Measurements from ENCODE around the gene TTLL4.
"Not testable (repeated sequence)": the region's sequence is repeated elsewhere in the genome, so short reads cannot be mapped to it uniquely, and the experiment has no call there.

TTLL4 gene

DNA sequence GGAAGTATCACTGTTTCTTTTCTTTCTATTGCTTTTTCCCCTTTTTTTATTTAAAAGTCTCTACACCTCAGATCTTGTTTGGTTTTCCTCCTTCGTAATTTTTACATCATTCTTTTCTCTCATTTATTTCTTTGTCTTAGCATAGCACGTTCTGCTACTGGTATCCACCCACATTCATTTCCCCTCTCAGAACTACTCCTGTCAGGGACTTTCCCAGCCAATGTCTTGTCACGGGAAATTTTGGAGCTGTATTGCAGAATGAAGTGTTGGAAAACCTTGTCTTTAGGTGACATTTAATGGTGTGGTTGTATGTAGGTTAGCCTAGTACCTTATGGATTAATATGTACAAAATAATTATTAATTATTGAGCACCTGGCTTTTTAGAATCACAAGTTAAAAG is 34.0 kb downstream of the TTLL4 start:
- no peak for DNase-seq (ENCODE audit: low read depth in 2 of 2)

DNA sequence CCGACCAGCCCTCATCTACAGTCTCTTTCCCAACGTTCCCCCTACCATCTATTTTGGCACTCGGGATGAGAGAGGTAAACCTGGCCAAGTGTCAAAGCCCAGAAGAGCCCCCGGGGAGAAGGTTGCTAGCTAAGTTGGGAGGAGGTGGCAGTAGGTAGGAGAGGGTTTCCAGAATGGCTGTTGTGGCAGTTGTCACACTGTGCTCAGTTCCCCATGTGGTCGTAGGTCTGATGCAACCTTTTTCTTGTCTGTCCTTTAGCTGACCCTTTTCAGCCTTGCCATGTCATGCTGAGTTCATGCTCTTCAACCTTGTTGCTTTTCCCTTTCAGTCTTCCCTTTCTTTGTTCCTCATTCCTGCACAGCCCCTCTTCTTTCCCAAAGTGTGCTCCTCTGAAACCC is 34.5 kb downstream of the TTLL4 start:
- DNase-seq (ENCODE audit: low read depth in 2 of 2), result no peak

DNA sequence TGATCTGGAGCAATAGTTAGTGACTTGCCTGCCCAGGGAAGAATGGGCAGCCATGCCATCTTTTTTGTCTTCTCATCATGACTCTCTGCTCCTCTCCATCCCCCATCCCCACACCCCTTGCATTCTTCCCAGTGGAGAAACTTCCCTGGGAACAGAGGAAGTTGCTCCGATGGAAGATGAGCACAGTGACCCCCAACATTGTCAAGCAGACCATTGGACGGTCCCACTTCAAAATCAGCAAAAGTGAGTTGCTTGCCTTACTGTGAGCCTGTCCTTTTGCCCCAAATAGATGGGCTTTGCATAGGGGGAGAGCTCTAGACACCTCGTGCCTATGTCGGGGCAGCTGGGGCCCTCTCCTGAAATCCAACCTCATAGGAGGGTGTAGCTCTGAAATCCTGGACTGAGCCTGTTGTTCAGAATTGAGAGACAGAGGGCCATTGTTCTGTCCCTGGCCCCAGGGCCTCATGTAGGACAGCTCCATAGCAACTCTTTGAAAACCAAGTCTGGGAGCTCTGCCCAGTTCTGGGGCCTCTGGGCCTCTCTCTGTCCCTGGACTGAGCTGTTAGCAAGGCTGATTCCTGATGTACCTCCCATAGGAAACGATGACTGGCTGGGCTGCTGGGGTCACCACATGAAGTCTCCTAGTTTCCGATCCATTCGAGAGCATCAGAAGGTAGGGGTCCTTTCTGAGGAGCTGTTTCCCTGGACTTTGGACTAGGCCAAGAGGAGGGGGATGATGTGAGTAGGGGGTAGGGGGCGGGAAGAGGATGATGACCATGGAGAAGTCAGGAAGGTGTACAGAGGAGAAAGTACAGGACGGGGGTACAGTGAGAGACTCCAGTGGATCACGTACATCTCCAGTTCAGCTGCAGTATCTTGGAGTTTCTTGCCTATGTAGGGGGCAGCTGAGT is 35.2 kb downstream of the TTLL4 start:
- no peak for DNase-seq (ENCODE audit: low read depth in 2 of 2)

DNA sequence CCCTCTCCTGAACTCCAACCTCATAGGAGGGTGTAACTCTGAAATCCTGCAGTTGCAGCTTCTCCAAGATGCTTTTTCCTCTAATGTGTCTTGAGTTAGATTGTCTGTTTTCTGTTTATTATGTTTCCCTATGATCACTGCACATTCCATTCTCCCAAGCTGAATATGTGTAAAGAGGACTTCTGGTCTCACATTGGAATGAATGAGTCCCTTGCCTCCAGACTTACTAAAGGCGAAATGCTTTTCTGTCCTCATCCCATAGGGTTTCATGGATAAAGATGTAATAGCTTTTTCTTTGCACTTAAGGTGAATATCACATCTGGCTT is 35.8 kb downstream of the TTLL4 start:
- DNase-seq (ENCODE audit: low read depth in 2 of 2), result no peak

DNA sequence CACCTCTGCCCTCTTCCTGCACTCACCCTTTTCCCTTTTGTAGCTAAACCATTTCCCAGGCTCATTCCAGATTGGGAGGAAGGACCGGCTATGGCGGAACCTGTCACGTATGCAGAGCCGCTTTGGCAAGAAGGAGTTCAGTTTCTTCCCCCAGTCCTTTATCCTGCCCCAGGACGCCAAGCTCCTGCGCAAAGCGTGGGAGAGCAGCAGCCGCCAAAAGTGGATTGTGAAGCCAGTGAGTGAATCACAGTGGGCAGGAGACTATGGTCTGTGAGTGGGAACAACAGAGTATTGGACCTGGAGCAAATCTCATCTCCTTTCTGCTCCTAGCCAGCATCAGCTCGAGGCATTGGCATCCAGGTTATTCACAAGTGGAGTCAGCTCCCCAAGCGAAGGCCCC is 36.3 kb downstream of the TTLL4 start:
- no peak for DNase-seq (ENCODE audit: low read depth in 2 of 2)

DNA sequence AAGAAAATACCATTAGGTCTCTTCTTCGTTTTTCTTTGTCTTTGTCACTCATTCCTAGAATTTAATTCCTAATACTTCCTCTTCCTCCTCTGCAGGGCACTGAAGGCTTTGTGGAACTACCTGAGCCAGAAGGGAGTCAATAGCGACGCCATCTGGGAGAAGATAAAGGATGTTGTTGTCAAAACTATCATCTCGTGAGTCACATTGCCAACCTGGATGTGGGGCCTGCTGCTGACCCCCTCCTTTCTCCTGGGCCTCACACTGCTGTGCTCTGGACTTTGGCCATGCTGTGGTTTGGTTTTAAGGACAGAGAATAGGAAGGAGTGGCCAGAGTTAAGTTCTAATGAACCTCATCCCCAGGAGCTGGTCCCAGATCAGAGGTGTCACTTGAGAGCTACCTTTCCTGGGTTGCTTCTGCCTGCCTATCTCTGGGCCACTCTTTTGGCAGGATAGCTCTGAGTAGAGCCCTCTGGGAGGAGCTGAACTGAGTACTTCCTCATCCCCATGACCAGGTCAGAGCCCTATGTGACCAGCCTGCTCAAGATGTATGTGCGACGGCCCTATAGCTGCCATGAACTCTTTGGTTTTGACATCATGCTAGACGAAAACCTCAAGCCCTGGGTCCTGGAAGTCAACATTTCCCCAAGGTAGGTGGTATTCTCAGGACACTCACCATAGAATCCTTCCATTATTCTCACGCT is 38.3 kb downstream of the TTLL4 start:
- no peak for DNase-seq (ENCODE audit: low read depth in 2 of 2)

DNA sequence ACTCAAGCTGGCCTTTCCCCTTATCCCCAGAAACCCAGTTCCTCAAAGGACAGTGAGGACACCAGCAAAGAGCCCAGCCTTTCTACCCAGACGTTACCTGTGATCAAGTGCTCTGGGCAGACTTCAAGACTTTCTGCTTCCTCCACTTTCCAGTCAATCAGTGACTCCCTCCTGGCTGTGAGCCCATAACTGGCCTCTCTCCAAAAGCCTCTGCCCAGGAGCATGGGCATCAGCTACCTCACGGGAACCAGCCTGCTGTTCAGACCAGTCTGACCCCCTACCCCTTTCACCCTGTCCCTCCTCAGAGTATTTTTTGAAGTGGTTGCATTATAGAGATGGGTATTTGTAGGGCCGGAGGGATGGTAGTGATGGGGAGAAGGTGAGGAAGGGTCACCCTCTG is 43.6 kb downstream of the TTLL4 start:
- no peak for DNase-seq (ENCODE audit: low read depth in 2 of 2)

DNA sequence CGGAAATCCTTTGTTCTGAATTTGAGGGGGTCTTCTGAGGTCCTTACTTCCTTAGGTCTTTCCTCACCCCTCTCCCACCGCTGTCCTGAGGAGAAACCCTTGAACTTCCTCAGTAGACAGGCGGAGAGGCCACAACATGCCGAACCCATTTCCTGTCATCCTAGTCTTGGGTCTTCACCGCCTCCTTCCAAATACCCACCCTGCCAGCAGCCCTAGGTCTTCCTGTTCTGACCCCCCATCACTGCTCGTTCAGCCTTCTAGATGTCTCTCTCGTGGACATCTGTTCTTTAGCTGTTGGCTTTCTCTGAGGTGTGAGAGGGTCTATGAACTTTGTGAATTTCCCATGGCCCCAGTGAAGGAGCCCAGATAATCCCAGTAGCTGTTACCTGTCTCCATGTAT is 44.1 kb downstream of the TTLL4 start:
- no peak for DNase-seq (ENCODE audit: low read depth in 2 of 2)

DNA sequence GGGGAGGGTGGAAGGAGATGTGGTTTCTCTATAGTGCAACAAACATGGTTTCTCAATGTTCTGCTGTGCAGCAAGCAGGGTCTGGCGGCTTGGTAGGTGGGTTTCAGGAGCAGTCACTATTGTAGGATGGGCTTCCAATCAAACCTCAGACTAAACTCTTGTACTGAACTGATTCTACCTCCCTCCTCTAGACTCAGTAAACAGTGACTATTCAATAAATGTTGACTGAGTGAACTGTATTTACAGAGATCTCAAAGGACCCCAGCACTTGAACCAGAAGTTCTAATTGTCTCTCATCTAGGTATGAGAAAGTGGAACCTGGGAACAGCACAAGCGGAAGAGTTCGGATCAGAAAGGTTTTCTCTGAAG is 44.5 kb downstream of the TTLL4 start:
- DNase-seq (ENCODE audit: low read depth in 2 of 2), result no peak

DNA sequence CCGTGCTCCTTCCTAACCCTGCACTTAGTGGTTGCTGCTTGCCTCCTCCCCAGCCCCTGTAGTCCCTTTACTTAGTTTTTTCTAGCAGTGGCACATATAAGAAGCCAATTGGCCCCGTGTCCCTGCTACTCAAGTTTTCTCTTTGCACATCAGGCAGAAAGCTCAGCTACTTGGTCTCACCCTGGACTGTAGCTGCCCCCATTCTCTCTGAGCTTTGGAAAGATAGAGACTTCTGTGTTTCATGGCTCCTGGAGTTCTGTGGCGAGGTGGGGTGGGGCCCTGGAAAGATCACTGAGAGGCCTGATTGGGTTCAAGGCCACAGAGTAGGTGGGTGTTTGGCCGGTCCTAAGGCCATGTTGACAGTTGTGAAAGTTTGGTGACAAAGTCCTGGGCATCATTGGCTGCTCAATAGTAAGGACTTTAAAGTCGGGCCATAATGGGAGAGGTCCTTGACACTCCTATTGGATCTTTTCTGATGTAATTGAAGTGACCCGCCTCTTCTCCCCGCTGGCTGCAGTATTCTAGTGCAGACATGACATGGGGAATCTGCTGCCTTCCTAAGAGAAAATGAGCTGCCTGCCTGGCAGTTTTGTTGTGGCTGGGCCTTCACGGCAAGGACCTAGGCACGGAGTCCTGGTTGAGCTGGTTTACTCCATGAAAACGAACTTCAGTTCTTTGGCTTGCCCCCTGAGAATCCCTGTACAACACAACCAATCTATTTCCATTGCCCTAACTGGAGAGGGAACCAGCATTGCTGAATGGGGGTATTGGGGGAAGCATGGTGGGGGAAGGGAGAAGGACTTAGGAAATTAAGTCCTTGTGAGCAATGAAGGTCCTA is 45.2 kb downstream of the TTLL4 start:
- DNase-seq (ENCODE audit: low read depth in 2 of 2), result no peak

DNA sequence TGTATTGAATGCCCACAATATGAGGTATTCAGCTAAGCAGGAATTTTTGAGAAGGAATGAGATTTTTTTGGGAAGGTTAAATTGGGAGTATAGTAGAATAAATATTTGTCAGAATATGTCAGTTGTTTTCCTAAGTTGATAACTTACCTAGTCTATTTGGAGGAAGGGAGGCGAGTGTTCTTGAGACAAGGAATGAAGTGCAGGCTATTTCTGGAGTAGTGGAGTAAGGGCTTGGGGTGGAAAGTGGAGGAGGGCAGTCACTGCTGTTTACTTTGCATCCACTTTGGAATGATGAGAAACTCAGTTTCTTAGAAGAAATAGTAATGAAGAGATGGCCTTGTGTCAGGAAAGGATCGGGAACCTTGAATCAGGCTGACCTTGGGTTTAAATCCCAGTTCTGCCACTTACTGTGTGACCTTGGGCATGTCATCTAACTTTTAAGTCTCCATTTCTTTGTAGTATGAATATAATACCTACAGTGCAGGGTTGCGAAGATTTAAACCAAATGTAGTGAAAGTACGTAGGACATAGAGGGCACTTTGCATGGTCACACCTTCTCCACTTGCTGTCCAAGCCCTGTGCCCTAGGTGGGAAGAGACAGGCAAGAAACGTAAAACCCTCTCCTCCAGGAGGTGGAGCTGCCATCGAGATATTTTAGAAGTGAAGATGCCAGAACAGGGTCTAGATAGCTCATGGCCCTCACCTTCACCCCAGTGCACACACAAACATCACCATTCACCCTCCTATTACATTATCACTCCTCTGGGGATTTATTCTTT is 46.2 kb downstream of the TTLL4 start:
- no peak for DNase-seq (ENCODE audit: low read depth in 2 of 2)

DNA sequence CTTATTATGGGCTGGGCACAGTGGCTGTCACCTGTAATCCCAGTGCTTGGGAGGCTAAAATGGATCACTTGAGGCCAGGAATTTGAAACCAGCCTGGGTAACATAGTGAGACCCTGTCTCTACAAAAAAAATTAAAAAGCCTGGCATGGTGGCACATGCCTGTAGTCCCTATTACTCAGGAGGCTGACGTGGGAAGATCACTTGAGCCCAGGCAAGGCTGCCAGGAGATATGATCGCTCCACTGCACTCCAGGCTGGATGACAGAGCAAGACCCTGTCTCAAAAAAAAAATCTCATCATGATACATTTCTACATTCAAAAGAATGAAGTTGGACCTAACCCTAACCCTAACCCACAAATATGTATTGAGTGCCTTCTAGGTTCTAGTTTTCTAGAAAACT is 51.2 kb downstream of the TTLL4 start:
- no peak for DNase-seq (ENCODE audit: low read depth in 2 of 2)

DNA sequence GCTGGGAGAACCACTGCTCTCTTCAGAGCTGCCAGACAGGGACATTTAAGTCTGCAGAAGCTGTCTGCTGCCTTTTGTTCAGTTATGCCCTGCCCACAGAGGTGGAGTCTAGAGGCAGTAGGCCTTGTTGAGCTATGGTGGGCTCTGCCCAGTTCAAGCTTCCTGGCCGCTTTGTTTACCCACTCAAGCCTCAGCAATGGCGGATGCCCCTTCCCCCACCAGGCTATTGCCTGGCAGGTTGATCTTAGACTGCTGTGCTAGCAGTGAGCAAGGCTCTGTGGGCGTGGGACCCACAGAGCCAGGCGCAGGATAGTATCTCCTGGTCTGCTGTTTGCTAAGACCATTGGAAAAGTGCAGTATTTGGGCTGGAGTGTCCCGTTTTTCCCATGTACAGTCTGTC is 62.1 kb downstream of the TTLL4 start:
- DNase-seq (ENCODE audit: low read depth in 2 of 2), result not testable (repeated sequence)

DNA sequence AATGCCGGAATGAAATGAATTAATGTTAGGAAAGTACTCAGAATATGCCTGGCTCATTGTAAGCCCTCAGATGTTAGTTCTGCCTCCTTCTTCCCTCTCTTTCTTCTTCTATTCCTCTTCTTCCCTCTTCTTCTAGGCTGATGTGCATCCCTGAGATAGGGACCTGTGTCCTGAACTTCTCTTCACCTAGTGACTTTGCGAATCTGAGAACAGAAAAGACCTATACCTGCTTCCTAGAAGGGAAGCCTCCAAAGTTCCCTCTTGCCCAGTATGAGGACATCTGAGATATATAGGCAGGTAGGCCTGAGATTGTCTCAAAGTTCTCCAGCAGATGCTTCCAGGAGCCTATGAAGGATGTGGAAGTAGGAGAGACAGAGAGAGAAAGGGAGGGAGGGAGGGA is 63.2 kb downstream of the TTLL4 start:
- DNase-seq (ENCODE audit: low read depth in 2 of 2), result no peak

DNA sequence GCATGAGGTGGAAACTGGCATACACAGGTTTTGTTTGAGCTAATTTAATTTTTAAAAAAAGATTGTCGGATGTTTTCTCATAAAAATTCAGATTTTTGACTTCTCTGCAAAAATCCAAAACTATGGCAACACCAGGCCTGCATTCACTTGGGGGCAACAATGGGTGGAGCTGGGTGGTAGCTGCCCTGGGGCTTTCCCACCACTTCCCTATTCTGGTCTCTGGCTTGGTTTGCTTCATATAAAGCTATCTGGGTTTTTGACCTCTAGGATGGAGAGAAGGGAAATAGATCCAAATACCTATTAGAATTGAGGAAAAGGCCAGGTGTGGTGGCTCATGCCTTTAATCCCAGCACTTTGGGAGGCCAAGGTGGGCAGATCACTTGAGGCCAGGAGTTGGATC is 65.9 kb downstream of the TTLL4 start:
- DNase-seq (ENCODE audit: low read depth in 2 of 2), result no peak

DNA sequence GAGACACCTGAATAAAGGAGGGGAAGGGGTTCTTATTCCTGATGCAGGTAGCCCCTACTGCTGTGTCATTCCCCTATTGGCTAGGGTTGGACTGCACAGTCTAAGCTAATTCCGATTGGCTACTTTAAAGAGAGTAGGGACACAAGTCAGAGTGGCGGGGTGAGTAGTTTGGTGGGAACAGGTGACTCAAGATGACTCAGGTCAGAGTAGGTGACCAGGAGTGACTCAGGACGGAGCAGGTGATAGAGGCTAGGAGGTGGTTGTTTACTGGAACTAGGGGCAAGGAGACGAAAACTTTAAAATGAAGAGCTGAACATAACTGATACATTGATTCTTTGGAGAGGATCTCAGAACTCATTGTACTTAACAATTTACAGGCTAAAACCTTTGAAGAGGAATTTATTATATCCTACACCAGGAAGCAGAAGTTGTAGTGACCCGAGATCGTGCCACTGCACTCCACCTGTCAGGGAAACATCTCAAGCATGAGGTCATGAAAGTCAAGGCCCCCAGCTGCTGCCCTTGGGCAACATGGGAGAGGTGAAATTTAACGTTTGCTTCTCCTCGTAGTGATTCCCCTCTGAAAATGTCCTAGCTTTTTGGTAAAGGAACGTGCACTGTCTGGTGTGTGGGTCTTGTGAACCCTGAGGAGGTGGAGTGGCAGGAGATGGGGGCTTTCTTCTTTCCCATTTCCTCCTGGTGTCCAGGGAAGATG is 66.8 kb downstream of the TTLL4 start:
- DNase-seq (ENCODE audit: low read depth in 2 of 2), result no peak

DNA sequence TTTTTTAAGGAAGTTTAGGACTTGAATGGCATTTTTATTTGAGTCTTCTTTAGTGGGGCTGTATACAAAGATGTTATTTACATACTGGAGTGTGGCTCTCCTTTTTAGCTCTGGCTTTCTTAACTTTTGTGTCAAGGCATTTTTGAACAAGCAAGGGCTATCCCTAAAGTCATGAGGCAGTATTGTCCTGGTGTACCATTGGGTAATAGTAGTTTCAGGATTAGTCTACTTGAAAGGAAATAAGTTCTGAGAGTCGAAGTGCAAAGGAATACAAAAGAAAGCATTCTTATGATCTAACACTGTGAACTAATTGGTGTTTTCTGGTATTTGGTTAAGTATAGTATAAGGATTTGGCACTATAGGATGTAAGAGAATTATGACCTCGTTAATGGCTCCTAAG is 69.4 kb downstream of the TTLL4 start:
- no peak for DNase-seq (ENCODE audit: low read depth in 2 of 2)

DNA sequence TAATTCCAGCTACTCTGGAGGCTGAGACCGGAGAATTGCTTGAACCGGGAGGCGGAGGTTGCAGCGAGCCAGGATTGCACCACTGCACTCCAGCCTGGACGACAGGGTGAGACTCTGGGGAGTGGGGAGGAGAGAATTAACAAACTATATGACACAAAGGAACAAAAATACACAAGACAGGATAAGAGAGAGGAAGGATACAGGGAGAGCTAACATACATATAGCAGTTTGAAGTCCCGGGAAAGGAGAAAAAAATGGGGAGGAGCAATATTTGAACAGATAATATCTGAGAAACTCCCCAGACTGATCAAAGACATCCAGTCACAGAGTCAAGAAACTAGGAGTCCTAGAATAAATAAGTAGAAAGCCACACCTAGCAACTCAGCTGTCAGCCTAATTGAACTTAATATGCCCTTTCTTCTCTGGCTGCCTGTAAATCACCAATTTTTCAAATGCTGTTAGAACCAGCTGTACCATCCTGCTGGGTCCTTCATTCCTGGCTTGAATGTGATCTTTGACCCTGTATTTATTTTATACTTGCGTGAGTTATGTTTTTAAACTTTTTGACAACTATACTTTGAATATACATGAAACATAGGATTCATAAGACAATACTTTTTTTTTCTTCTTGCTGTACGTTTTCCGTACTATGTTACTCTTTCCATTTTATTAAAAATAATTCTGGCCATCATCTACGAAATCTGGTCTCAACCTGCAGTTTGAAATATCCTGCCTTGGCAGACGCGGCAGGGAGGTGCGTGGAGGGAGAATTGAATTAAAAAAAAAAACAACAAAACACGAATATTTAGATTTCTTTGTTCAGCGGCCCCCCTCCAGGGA is 70.4 kb downstream of the TTLL4 start:
- no peak for DNase-seq (ENCODE audit: low read depth in 2 of 2)

DNA sequence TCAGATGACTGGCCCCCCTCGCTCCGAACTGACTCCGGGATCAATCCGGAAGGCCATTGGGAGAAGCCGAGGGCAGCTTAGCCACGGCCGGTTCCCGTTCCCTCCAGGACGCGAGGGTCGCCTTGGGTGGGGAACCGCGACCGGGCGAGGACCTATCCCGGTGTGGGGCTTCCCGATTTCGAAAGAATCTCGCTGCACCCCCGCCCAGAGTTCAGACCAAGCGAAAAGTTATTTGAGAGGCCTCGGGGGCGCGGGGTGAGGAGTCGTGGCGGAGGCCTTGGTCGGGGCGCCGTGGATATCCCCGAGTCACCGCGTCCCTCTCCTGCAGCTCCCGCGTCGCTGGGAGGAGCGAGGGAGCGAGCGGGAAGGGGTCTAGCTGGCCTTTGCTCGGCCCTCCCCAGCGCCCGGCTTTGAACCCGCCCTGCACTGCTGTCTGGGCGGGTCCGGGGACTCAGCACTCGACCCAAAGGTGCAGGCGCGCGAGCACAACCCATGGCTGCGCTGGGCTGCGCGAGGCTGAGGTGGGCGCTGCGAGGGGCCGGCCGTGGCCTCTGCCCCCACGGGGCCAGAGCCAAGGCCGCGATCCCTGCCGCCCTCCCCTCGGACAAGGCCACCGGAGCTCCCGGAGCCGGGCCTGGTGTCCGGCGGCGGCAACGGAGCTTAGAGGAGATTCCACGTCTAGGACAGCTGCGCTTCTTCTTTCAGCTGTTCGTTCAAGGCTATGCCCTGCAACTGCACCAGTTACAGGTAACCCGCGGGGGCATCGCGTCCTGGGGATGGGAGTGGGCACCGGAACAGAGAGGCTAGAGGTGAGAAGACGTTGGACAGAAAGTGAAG is 71.3 kb downstream of the TTLL4 start, which contains the start of gene CYP27A1:
Gene CYP27A1, plus strand, starts transcription at position 457 of the 837 bp plus-strand sequence. Its CDS starts 36 bp downstream, at position 493.
- DNase-seq (ENCODE audit: low read depth in 2 of 2), result no peak
